COLO668 (cell line): ENCODE results near the gene LINC01488.

Source experiments
- DNase-seq: peaks from one replicate; lab custom pipeline; 2025; ENCODE audit not compliant: unreplicated experiment; lab: John Stamatoyannopoulos, UW

Gene LINC01488

DNA sequence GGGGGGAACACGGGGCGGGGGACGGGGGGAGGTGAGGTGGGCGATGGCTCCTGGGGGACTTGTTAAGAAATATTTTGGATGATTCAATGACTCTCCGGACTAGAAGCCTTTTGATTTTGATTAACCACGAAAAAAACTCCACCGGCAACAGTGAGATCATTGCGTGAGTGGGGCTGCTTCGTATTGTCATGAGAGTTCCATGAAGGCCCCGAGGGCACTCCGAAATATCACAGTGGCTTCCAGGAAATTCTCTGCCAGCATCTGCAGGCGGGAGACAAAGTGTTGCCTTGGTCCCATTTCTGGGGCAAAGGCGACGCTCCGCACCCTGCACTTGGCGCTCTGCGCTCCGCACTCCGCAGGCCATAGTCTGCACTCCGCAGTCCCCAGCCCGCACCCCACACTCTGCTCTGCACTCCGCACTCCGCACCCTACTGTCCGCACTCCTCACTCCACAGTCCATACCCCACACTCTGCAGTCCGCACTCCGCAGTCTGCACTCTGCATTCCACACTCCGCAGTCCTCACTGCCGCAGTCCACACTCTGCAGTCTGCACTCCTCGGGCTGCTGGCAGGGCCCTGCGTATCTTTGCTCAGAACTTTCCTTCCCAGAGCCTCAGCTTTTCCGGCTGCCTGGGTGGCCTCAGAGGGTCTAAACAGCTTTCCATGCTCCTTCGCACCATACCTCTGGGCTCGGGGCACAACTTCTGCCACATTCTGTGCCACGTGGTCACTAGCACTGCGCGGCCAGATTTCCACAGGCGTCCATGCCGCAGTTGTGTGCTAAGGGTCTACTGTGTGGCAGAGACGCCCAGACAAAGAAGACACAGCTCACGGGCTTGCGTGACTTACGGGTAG lies 61.1 kb downstream of the LINC01488 start:
- DNase-seq, result no peak
